Panc1 (cell line): ENCODE measurements around the gene MAB21L2.

Experiments used
- POLR2AphosphoS5 ChIP-seq: IDR thresholded peaks from 2 replicates; pipeline ENCODE4 v1.6.1; 2012; ENCODE audit warnings: mild to moderate bottlenecking, low read depth, low read length, moderate library complexity
- TCF7L2 ChIP-seq: IDR thresholded peaks from 2 replicates; pipeline ENCODE4 v1.6.1; 2011; ENCODE audit warnings: mild to moderate bottlenecking, low read depth, low read length, inconsistent platforms
- TF ChIP-seq, protein P1 (sequence below): fragments of 450-650 bp; IDR thresholded peaks from 2 replicates; pipeline ENCODE4 v1.5.1; 2017; ENCODE audit warnings: mild to moderate bottlenecking
- TF ChIP-seq, protein P2 (sequence below), 2 experiments: IDR thresholded peaks; 2 replicates each; pipeline ENCODE4 v1.6.1; 2011 to 2012; ENCODE audit warnings: low read depth in 2 of 2, control low read depth in 1 of 2, low read length in 1 of 2, mild to moderate bottlenecking in 1 of 2, moderate library complexity in 1 of 2; ENCODE audit not compliant: insufficient read depth in 1 of 2

DNA sequence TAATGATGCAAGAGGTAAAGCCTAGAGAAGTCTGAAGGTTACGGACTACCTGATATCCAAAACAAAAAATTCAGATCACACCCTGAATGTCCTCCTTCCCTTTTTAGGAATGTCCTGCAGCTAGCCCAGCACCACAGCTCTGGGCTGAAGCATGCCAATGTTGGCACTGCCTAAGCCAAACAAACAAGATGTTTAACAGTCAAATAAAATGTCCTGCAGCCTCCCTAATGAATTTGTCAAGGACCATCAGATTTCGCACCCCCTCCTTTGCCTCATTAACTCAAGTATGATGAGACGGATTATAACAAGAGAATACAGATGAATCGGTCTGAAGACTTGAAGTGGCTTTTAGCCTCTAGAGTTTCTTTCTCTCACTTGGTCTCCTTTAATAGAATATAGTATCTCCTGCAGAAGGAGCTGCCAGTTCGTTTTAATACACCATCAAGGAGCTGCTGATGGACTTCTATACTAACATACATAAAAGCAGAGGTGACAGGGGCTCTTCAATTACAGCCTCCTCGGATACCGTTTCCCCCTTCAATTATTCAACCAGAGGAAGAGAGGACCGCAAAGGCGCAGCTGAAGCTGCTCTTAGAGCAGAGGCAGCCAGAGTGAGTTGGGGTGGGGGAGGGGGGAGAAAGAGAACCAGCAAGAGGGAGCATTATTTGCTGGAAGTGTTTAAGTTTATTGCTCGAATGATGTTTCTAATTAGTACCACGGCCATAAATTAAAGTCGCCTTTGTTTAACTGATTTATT is 3.0 kb upstream of the MAB21L2 start:
- TF ChIP-seq, protein P1, sequence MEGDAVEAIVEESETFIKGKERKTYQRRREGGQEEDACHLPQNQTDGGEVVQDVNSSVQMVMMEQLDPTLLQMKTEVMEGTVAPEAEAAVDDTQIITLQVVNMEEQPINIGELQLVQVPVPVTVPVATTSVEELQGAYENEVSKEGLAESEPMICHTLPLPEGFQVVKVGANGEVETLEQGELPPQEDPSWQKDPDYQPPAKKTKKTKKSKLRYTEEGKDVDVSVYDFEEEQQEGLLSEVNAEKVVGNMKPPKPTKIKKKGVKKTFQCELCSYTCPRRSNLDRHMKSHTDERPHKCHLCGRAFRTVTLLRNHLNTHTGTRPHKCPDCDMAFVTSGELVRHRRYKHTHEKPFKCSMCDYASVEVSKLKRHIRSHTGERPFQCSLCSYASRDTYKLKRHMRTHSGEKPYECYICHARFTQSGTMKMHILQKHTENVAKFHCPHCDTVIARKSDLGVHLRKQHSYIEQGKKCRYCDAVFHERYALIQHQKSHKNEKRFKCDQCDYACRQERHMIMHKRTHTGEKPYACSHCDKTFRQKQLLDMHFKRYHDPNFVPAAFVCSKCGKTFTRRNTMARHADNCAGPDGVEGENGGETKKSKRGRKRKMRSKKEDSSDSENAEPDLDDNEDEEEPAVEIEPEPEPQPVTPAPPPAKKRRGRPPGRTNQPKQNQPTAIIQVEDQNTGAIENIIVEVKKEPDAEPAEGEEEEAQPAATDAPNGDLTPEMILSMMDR = no peak
- no peak for TF ChIP-seq POLR2AphosphoS5
- TF ChIP-seq, protein P2, sequence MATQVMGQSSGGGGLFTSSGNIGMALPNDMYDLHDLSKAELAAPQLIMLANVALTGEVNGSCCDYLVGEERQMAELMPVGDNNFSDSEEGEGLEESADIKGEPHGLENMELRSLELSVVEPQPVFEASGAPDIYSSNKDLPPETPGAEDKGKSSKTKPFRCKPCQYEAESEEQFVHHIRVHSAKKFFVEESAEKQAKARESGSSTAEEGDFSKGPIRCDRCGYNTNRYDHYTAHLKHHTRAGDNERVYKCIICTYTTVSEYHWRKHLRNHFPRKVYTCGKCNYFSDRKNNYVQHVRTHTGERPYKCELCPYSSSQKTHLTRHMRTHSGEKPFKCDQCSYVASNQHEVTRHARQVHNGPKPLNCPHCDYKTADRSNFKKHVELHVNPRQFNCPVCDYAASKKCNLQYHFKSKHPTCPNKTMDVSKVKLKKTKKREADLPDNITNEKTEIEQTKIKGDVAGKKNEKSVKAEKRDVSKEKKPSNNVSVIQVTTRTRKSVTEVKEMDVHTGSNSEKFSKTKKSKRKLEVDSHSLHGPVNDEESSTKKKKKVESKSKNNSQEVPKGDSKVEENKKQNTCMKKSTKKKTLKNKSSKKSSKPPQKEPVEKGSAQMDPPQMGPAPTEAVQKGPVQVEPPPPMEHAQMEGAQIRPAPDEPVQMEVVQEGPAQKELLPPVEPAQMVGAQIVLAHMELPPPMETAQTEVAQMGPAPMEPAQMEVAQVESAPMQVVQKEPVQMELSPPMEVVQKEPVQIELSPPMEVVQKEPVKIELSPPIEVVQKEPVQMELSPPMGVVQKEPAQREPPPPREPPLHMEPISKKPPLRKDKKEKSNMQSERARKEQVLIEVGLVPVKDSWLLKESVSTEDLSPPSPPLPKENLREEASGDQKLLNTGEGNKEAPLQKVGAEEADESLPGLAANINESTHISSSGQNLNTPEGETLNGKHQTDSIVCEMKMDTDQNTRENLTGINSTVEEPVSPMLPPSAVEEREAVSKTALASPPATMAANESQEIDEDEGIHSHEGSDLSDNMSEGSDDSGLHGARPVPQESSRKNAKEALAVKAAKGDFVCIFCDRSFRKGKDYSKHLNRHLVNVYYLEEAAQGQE (IDR thresholded peaks at IDR 0.05; ENCODE audit: insufficient read depth in 1 of 2, low read depth in 2 of 2, low read length in 1 of 2) = no peak
- TF ChIP-seq TCF7L2 = no peak
